ENCODE results near the gene CAST.

The CAST gene

GRCh38 chr5:96669909-96670308, 7.7 kb downstream of the CAST start:
- H3K4me3 ChIP-seq (ENCODE audit: low read depth, low read length) = no peak overlapping the region
- no peaks in the 10 kb centered on the region for H3K9me3 ChIP-seq (ENCODE audit: severe bottlenecking)
- no peak for TF ChIP-seq CTCF (IDR thresholded peaks at IDR 0.05; ENCODE audit: low read depth, low read length)
- H3K36me3 ChIP-seq = no peaks in the 10 kb centered on the region
- H3K27me3 ChIP-seq (ENCODE audit: insufficient read depth, low read depth, severe bottlenecking) = no peaks in the 10 kb centered on the region
- H3K27ac ChIP-seq = no peak overlapping the region
- no peak for DNase-seq

- H3K27me3 ChIP-seq (ENCODE audit: insufficient read depth, low read depth, severe bottlenecking) = no peaks in the 10 kb centered on the region
- no peak for DNase-seq
- H3K27ac ChIP-seq = no peak overlapping the region
- H3K4me3 ChIP-seq (ENCODE audit: low read depth, low read length) = no peak overlapping the region
- TF ChIP-seq CTCF (IDR thresholded peaks at IDR 0.05; ENCODE audit: low read depth, low read length) = no peak
- H3K36me3 ChIP-seq = no peaks in the 10 kb centered on the region
- no peaks in the 10 kb centered on the region for H3K9me3 ChIP-seq (ENCODE audit: severe bottlenecking)
Observed at GRCh38 chr5:96671441-96671840, 9.3 kb downstream of the CAST start.

DNA sequence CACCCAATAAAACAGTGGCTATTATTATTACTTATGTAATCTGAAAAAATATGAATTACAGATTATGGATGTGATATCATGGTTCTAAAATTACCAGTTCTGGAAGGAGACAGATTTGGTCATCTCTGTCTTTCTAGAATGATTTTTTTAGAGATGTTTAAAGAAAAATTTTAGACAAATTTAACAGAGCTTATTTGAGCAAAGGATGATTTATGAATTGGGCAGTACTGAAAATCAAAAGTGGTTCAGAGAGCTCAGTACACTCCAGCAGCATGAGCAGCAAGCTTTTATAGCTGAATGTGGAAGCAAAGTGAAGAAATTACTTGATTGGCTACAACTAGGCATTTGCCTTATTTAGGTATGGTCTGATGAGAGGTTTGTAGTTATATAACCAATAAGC, 11.0 kb downstream of the CAST start:
- Histone ChIP-seq H3K27me3 (ENCODE audit: insufficient read depth, low read depth, severe bottlenecking) (no peaks in the 10 kb centered on the region), H3K36me3 (no peaks in the 10 kb centered on the region), H3K4me3 (ENCODE audit: low read depth, low read length) (no peak overlapping the region), H3K9me3 (ENCODE audit: severe bottlenecking) (no peaks in the 10 kb centered on the region), H3K27ac (no peak overlapping the region)
- no peak for DNase-seq
- TF ChIP-seq CTCF (IDR thresholded peaks at IDR 0.05; ENCODE audit: low read depth, low read length) = no peak

- no peak for DNase-seq
- Histone ChIP-seq H3K9me3 (ENCODE audit: severe bottlenecking) (no peaks in the 10 kb centered on the region), H3K36me3 (no peaks in the 10 kb centered on the region), H3K27ac (no peak overlapping the region), H3K27me3 (ENCODE audit: insufficient read depth, low read depth, severe bottlenecking) (no peaks in the 10 kb centered on the region), H3K4me3 (ENCODE audit: low read depth, low read length) (no peak overlapping the region)
- TF ChIP-seq CTCF (IDR thresholded peaks at IDR 0.05; ENCODE audit: low read depth, low read length) = no peak
Observed at GRCh38 chr5:96675882-96676281, 13.7 kb downstream of the CAST start.

DNA sequence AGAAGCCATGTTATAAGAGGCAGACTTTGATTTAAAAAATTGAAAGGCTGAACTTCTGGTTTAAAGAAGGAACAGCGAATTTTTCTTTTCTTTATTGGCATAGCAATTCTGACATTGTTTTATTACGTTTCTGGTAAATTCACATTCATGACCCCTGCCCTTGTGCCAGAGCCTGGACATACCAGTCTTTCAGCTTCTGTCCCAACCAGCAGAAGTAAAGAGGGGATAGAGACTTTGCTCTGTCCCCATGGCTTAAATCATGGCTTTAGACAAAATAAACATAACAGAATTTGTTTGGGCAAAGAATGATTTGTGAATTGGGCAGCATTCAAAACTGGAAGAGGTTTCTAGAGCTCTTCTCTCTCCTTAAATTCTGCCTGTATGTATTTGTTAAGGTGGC, 15.3 kb downstream of the CAST start:
- no peak for TF ChIP-seq CTCF (IDR thresholded peaks at IDR 0.05; ENCODE audit: low read depth, low read length)

DNA sequence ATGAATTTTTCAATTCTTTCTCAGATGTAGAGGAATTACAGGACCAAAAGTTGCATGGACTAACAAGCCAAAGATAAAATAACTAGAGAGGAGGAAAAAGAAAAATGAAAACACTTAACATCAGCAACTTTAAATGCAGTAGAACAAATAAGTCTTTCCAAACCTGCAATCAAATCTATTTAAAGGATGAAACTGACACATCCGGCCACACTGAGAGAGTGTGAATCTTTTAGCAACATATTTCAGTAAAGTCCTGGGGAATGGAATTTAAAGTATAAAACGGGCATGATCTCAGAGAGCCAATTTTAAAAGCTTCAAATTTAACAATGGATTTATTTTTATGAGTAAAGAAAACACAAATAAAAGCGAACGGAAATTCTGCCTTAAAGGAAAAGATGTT, 17.1 kb downstream of the CAST start:
- no peak for DNase-seq
- no peaks in the 10 kb centered on the region for H3K36me3 ChIP-seq
- H3K9me3 ChIP-seq (ENCODE audit: severe bottlenecking) = no peaks in the 10 kb centered on the region
- no peaks in the 10 kb centered on the region for H3K27me3 ChIP-seq (ENCODE audit: insufficient read depth, low read depth, severe bottlenecking)
- TF ChIP-seq CTCF (IDR thresholded peaks at IDR 0.05; ENCODE audit: low read depth, low read length) = no peak
- no peak overlapping the region for H3K4me3 ChIP-seq (ENCODE audit: low read depth, low read length)
- no peak overlapping the region for H3K27ac ChIP-seq

More for the DNA sequence above, 15.3 kb downstream of the CAST start:
- Histone ChIP-seq H3K27me3 (ENCODE audit: insufficient read depth, low read depth, severe bottlenecking) (no peaks in the 10 kb centered on the region), H3K36me3 (no peaks in the 10 kb centered on the region), H3K27ac (no peak overlapping the region), H3K9me3 (ENCODE audit: severe bottlenecking) (no peaks in the 10 kb centered on the region), H3K4me3 (ENCODE audit: low read depth, low read length) (no peak overlapping the region)
- no peak for DNase-seq

Measured in WERI-Rb-1 (cell line).